ENCODE data around the gene ASL. TPM values are rescaled to one million over a fixed set of nuclear protein-coding genes. Genes with fewer than 3 reads are reported as not detected.

The ASL gene
- total and polyA plus RNA-seq, 9 of the 15 experiments (the other 6 are each of a cell fraction or from before 2014, with no cell fraction given) = 2.6 to 67.0 (median 33.3) TPM

GRCh38 chr7:66083677-66084076 is 8.1 kb downstream of the ASL start:
- peaks cover 66% of the 10 kb centered on the region for H3K36me3 ChIP-seq (ENCODE audit: control insufficient read depth, insufficient read depth, low read length)
- no peak overlapping the region for H3K4me2 ChIP-seq (ENCODE audit: insufficient read depth, low read length)
- BruUV-seq (replicated peaks) = no TSS peak
- CTCF ChIA-PET (ENCODE audit: low intra/inter-chr PET ratio) = no interaction called here
- intact Hi-C loops (cut with micrococcal nuclease) = no loop called here
- H3K9ac ChIP-seq (ENCODE audit: insufficient read depth in 1 of 2, low read depth in 2 of 2, low read length in 2 of 2) = no peak overlapping the region
- FAIRE-seq = no peak
- in situ Hi-C loops (cut with MboI) = no loop called here
- H3K4me3 ChIP-seq = no peak overlapping the region
- no peaks in the 10 kb centered on the region for H3K9me3 ChIP-seq (replicated peaks; ENCODE audit: control insufficient read depth, insufficient read depth, low read depth, low read length)
- no peak for DNase-seq (ENCODE audit: extremely low read depth in 1 of 4, low spot score in 3 of 4)
- H3K79me2 ChIP-seq (ENCODE audit: control insufficient read depth, insufficient read depth, low read length) = no peaks in the 10 kb centered on the region
- no peaks in the 10 kb centered on the region for H4K20me1 ChIP-seq (replicated peaks; ENCODE audit: control insufficient read depth, insufficient read depth, low read length)
- POLR2A ChIA-PET = interaction anchor here (1.5 to 1.7 kb wide), 2 partner anchors 8 to 10 kb away, joined by 4 to 6 read pairs; partner anchors contain the start of gene ASL
- no peaks in the 10 kb centered on the region for H3K9me1 ChIP-seq (ENCODE audit: control insufficient read depth, insufficient read depth, low read length)
- no peaks in the 10 kb centered on the region for H3K27me3 ChIP-seq (ENCODE audit: control insufficient read depth in 2 of 2, insufficient read depth in 2 of 2, low read length in 2 of 2)
- ATAC-seq = peak; percentile 17; the same call in 1 of the 3 replicates
- no peak overlapping the region for H2AFZ ChIP-seq (ENCODE audit: low read depth, low read length)
- WGBS (ENCODE audit: insufficient coverage, low coverage, missing lambda C conversion rate) = 76% methylated on average over 2 of the region's 2 CpGs
- no peak overlapping the region for H3K27ac ChIP-seq (ENCODE audit: extremely low read depth, low read depth, low read length)
- peaks cover 0 to 17% of the 10 kb centered on the region in 2 experiments; a peak in 1 of 5 replicates for H3K4me1 ChIP-seq (replicated peaks in 1 of 2; ENCODE audit: control insufficient read depth in 2 of 2, insufficient read depth in 2 of 2, low read length in 2 of 2)
- 0 out of 6 replicates have a peak, but pooled peaks of 2 of the 3 experiments have one; percentile 16 to 34 for TF ChIP-seq CTCF (IDR thresholded peaks at IDR 0.05 in 2 of 3, conservative IDR thresholded peaks at IDR 0.05 in 1 of 3; ENCODE audit: insufficient read depth in 2 of 3, low read depth in 1 of 3, low read length in 3 of 3)
- no peak for TF ChIP-seq TBP (optimal IDR thresholded peaks at IDR 0.05; ENCODE audit: low read depth, low read length)
- no peak for TF ChIP-seq YY1 (IDR thresholded peaks at IDR 0.05; ENCODE audit: borderline replicate concordance in 1 of 3, control insufficient read depth in 1 of 3, extremely low read depth in 1 of 3, insufficient read depth in 3 of 3, insufficient read length in 1 of 3, insufficient replicate concordance in 2 of 3, low read depth in 1 of 3, low read length in 2 of 3)
- TF ChIP-seq ZNF75A (CRISPR knock-in tag; IDR thresholded peaks at IDR 0.05) = no peak
- no peak for TF ChIP-seq NCOA4 (IDR thresholded peaks at IDR 0.05; ENCODE audit: partially characterized antibody)
- no peak for TF ChIP-seq BRF1 (IDR thresholded peaks at IDR 0.05; ENCODE audit: borderline replicate concordance, extremely low read depth, insufficient read length)
- peak; percentile 36 for TF ChIP-seq CTCFL (IDR thresholded peaks at IDR 0.05; ENCODE audit: borderline replicate concordance, insufficient read depth, low read depth, low read length, poor library complexity, severe bottlenecking)
- no peak for TF ChIP-seq CLOCK (CRISPR knock-in tag; IDR thresholded peaks at IDR 0.05; ENCODE audit: borderline replicate concordance)

Measured in K562 (cell line).